Jurkat, Clone E6-1 (cell line): ENCODE data around the gene NNAT.
A peak's percentile ranks its signal among the peaks of the same experiment; 100 is the strongest.
"Not testable (repeated sequence)": the region's sequence is repeated elsewhere in the genome, so short reads cannot be mapped to it uniquely, and the experiment has no call there.

Experiments
- DNase-seq: peaks from one replicate; pipeline ENCODE4 v3.0.0-alpha.2; 2011; ENCODE audit warnings: low read depth, low spot score
- H3K4me3 ChIP-seq: 2 replicates; pipeline ENCODE4 v1.5.1; 2011; ENCODE audit warnings: mild to moderate bottlenecking, low read length, control low read depth, moderate library complexity

Gene NNAT

GRCh38 chr20:37534401-37535157 is 13.5 kb downstream of the NNAT start:
- DNase-seq, result peak; percentile 76
- no peak overlapping the region for H3K4me3 ChIP-seq

GRCh38 chr20:37535443-37536132 is 14.5 kb downstream of the NNAT start:
- H3K4me3 ChIP-seq, result no peak overlapping the region
- DNase-seq, result no peak

DNA sequence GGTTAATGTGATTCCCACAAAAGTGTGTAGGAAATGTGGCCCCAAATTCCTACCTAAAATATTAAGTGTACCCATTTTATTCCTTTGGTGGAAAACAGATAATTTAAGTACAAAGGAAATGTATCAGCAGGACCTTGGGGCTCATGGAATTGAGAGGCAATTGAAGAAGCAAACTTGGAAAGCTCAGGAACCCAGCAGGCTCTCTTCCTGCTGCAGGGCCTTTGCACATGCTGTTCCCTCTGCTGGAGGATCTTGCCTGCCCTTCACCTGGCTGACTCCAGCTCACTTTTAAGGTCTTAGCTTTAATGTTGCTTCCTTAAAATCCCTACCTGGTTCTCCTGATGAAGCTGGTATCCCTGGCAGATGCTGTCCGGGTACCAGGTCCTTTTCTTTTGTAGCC is 16.5 kb downstream of the NNAT start:
- H3K4me3 ChIP-seq, result no peak overlapping the region

DNA sequence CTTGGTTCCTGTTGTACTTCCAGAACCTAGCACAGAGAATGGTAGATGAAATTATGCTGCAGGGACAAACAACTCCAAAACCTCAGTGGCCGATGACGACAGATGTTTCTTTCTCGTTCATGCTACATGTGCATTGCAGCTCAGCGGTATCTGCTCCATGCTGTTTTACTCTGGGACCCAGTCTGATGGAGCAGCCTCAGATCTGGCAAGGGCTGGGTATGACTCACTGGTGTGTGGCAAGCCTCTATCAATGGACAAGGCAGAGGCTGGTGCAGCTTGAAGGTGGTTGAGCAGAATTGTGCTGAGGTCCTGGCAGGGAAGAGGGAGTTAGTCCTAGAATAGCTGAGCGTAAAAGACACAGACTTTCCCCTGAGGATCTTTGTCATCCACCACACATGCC is 17.0 kb downstream of the NNAT start:
- DNase-seq, result no peak
- H3K4me3 ChIP-seq, result no peak overlapping the region

More for the DNA sequence above, 16.5 kb downstream of the NNAT start:
- no peak for DNase-seq

GRCh38 chr20:37539424-37539823 is 18.4 kb downstream of the NNAT start:
- H3K4me3 ChIP-seq, result no peak overlapping the region
- DNase-seq, result no peak

GRCh38 chr20:37540001-37540400 is 19.0 kb downstream of the NNAT start:
- H3K4me3 ChIP-seq, result no peak overlapping the region
- no peak for DNase-seq

DNA sequence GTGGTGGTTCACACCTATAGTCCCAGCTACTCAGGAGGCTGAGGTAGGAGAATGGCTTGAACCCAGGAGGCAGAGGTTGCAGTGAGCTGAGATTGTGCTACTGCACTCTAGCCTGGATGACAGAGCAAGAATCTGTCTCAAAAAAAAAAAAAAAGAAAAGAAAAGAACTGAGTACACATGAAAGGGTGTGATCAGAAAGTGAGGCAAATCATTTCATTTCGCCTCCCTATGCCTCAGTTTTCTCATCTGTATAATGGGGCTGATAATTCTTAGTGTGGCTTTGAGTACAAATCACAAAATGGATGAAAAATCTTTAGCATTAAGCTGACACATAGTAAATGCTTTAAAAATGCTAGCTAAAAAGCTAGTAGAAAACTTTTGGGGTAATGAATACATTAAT is 19.8 kb downstream of the NNAT start:
- H3K4me3 ChIP-seq, DNase-seq: not testable (repeated sequence)

GRCh38 chr20:37541326-37541725 is 20.3 kb downstream of the NNAT start:
- DNase-seq, result no peak
- no peak overlapping the region for H3K4me3 ChIP-seq

DNA sequence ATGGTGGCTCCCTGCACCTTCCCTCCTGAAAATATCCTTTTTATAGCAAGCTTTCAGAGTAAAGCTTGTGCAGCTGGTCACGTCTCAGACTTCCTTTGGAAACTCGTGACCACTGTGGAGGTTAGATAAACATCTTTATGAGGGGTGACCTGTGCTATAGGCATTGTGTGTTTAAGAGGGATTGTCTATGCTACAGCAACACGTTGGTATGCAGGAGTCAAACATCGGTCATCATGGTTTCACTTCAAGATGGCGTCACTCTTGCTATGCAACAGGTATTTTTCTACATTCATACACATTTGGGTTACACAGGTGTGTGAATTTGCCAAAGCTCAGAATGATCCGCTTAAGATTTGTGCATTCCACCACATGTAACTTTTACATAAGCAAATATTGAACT is 21.2 kb downstream of the NNAT start:
- no peak overlapping the region for H3K4me3 ChIP-seq
- no peak for DNase-seq

DNA sequence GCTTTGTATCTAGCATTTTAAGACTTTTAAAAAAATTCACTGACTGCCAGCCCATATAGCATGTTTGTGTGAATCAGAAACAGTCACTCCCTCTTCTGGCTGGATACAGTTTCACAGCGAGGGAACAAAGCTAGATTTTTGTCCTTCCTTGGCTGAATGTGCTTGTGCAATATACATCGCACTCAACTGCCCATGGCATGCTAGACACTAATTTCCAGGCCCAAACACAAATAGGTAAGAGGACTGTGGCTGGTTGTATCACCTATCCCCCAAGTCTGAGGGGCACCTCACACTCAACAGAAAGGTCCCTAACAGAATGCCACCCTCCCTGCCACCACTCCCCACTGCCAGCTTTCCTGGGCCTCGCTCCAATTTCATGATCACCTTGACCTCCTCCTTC is 22.8 kb downstream of the NNAT start:
- H3K4me3 ChIP-seq, result no peak overlapping the region
- DNase-seq, result peak; percentile 25

- H3K4me3 ChIP-seq, result no peak overlapping the region
- DNase-seq, result no peak
These were observed 23.3 kb downstream of the NNAT start for GRCh38 chr20:37544386-37544785.

DNA sequence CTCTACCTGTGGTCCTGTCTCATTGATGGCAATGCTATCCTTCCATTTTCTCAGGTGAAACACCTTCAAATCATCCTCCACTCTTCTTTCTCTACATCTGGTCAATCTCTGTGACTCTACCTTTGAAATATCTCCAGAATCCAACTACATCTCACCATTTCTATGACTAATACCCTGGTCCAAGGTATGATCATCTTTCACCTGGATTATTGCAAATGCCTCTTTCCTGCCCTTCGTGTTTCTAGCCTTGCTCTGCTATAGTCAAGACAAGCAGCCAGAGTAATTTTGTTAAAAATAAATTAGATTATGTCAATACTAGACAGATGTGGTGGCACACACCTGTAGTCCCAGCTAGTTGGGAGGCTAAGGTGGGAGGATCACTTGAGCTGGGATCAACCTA is 24.5 kb downstream of the NNAT start:
- no peak overlapping the region for H3K4me3 ChIP-seq
- no peak for DNase-seq

DNA sequence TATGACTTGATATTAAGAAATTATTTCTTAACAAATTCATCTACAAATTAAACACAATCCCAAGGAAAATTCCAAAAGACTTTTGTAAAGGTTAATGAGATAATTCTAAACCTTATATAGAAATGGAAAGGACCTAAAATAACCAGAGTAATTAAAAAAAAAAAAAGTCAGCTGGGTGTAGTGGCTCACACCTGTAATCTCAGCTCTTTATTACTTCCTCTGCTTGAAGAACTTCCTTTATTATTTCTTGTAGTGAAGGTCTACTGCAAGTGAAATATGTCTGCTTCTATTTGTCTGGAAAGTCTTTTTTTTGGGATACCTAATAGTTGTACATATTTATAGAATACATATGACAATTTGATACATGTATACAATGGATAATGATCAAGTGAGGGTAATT is 26.9 kb downstream of the NNAT start:
- H3K4me3 ChIP-seq, result no peak overlapping the region
- no peak for DNase-seq

GRCh38 chr20:37550101-37550920 is 29.3 kb downstream of the NNAT start:
- not testable (repeated sequence) for H3K4me3 ChIP-seq, DNase-seq

DNA sequence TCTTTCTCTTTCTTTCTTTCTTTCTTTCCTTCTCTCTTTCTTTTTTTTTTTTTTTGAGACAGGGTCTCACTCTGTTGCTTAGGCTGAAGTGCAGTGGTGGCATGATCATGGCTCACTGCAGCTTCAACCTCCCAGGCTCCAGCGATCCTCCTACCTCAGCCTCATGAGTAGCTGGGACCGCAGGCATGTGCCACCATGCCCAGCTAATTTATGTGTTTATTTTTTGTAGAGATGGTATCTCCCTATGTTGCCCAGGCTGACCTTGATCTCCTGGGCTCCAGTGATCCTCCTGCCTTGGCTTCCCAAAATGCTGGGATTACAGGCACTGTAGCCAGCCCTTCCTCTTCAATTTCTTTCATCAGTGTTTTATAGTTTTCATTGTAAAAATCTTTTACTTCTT is 30.6 kb downstream of the NNAT start:
- DNase-seq, result not testable (repeated sequence)

GRCh38 chr20:37552415-37552814 is 31.4 kb downstream of the NNAT start:
- no peak for DNase-seq

More for the DNA sequence above, 30.6 kb downstream of the NNAT start:
- not testable (repeated sequence) for H3K4me3 ChIP-seq

DNA sequence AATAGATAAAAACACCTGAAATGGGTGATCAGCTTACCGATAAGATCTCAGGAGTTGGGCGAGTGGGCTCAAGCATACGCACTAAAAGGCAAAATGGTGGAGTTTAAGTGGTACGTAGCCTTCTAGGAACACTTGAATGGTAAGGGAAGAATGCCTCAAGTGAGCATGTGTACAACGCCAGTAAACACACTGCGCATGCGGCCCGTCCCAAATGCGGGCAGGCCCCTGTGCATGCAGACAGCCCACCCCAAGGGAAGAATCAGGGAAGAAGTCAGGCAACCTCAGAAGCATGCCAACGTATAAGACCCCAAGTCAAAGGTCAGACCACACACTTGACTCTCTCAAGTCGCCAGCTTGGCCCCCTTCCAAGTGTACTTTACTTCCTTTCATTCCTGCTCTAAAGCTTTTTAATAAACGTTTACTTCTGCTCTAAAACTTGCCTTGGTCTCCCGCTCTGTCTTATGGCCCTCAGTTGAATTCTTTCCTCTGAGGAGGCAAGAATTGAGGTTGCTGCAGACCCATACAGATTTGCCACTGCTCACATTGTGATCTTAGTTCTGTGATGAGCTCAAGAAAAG is 33.8 kb downstream of the NNAT start:
- not testable (repeated sequence) for H3K4me3 ChIP-seq, DNase-seq

More at GRCh38 chr20:37552415-37552814, 31.4 kb downstream of the NNAT start:
- H3K4me3 ChIP-seq, result no peak overlapping the region

- no peak overlapping the region for H3K4me3 ChIP-seq
- no peak for DNase-seq
These were observed 35.5 kb downstream of the NNAT start for GRCh38 chr20:37556538-37556937.

DNA sequence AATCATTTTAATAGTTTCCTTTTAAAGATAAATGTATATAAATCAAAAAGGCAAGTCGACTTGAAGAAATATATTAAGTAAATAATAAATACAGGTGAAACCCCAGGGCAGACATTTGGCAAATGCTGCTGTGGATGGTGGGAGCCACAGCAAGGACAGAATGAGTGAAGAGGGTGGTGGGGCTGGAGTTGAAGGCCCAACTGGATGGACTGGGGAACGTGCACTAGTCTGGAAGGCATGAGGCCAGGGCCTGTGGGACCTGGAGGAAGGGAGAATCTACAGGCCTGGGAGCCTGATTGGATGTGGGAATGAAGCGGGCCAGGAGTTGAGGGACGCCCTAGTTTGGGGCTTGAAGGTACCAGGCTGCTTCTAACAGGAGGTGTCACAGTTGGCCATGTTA is 37.3 kb downstream of the NNAT start:
- H3K4me3 ChIP-seq, result no peak overlapping the region
- DNase-seq, result no peak

DNA sequence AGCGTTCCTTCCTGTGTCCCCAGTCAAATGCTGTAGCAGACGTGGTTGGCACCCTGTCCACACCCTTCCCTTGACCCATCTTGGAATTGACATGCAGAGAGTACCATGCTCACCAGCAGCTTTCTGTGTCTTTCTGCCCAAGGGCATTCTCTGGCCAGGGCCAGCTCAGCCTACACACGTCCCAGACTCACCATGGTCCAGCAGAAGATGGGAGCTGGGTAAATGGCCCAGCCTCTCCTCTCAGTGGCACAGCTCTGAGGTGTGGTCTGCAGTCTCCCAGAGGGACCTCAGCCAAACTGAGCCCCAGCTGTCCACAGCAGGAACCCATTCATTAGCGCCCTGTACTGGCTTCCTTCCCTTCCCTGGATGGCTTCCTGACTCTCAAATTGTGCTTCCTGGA is 37.7 kb downstream of the NNAT start:
- no peak overlapping the region for H3K4me3 ChIP-seq
- no peak for DNase-seq
